Fibroblast of pulmonary artery (primary cell): ENCODE results near the gene LGSN.
"Not testable (repeated sequence)": the region's sequence is repeated elsewhere in the genome, so short reads cannot be mapped to it uniquely, and the experiment has no call there.

Experiments
- DNase-seq: peaks from one replicate; pipeline ENCODE4 v3.0.0-alpha.2; 2010; ENCODE audit warnings: low read depth
- H3K4me3 ChIP-seq: replicated peaks from 2 replicates; pipeline ENCODE4 v1.5.1; 2011; ENCODE audit warnings: low read depth, mild to moderate bottlenecking, control low read depth, low read length, moderate library complexity
- CTCF ChIP-seq: IDR thresholded peaks from 2 replicates; pipeline ENCODE4 v1.5.1; 2011; ENCODE audit warnings: mild to moderate bottlenecking, control low read depth, low read length, inconsistent platforms; ENCODE audit errors: missing control alignments

Gene LGSN

GRCh38 chr6:63319939-63320338 is at the start of gene LGSN:
LGSN (minus strand) TSS chr6:63319983; CDS start chr6:63319943, 40 bp downstream.
- no peak within 1 kb of the TSS for H3K4me3 ChIP-seq
- DNase-seq, result no peak
- no peak for TF ChIP-seq CTCF

- no peak for DNase-seq
- H3K4me3 ChIP-seq, result no peak overlapping the region
- no peak for TF ChIP-seq CTCF
Measured at GRCh38 chr6:63368347-63368746, 48.6 kb upstream of the LGSN start.

- not testable (repeated sequence) for DNase-seq, H3K4me3 ChIP-seq
Measured at GRCh38 chr6:63362500-63363120, 42.8 kb upstream of the LGSN start.

- DNase-seq, H3K4me3 ChIP-seq: not testable (repeated sequence)
Measured at GRCh38 chr6:63357384-63357783, 37.6 kb upstream of the LGSN start.

- TF ChIP-seq CTCF, result no peak
- DNase-seq, result no peak
- no peak overlapping the region for H3K4me3 ChIP-seq
Measured at GRCh38 chr6:63355632-63356031, 35.8 kb upstream of the LGSN start.

- H3K4me3 ChIP-seq, result no peak overlapping the region
- no peak for DNase-seq
- no peak for TF ChIP-seq CTCF
Measured at GRCh38 chr6:63353286-63353630, 33.5 kb upstream of the LGSN start.

- peak; percentile 68 for TF ChIP-seq CTCF
- DNase-seq, result peak; percentile 63
- no peak overlapping the region for H3K4me3 ChIP-seq
Measured at GRCh38 chr6:63352544-63353285, 32.9 kb upstream of the LGSN start.

GRCh38 chr6:63352069-63352543 is 32.3 kb upstream of the LGSN start:
- no peak overlapping the region for H3K4me3 ChIP-seq
- DNase-seq, result peak; percentile 81
- peak; percentile 48 for TF ChIP-seq CTCF
